Progenitor cell of endocrine pancreas (in vitro differentiated cells): Measurements from ENCODE around the gene LRRC3. TPM values are rescaled to one million over a fixed set of nuclear protein-coding genes. Genes with fewer than 3 reads are reported as not detected.

Source experiments
- DNase-seq: peaks from one replicate; pipeline ENCODE4 v3.0.0; 2021; ENCODE audit warnings: low spot score; ENCODE audit not compliant: unreplicated experiment
- H3K27ac Mint-ChIP-seq: 2 replicates; pipeline ENCODE4 v1.8.0; 2021; ENCODE audit warnings: mild to moderate bottlenecking, moderate library complexity, mixed read lengths
- H3K27me3 Mint-ChIP-seq: 2 replicates; pipeline ENCODE4 v1.8.0; 2021; ENCODE audit warnings: mixed read lengths
- H3K36me3 Mint-ChIP-seq: 2 replicates; pipeline ENCODE4 v1.8.0; 2022; ENCODE audit warnings: mixed read lengths; ENCODE audit not compliant: insufficient read depth
- H3K4me1 Mint-ChIP-seq: 2 replicates; pipeline ENCODE4 v1.8.0; 2021; ENCODE audit warnings: low read depth, mixed read lengths
- H3K4me3 Mint-ChIP-seq: 2 replicates; pipeline ENCODE4 v1.8.0; 2021; ENCODE audit warnings: low read depth, mild to moderate bottlenecking, moderate library complexity, mixed read lengths
- H3K9me3 Mint-ChIP-seq: 2 replicates; pipeline ENCODE4 v1.8.0; 2021; ENCODE audit warnings: low read depth, mixed read lengths
- total RNA-seq: library from RNA; stranded (reverse); gene quantifications from 2 replicates; pipeline ENCODE4 v1.2.1, GENCODE V29; 2021
- TF ChIP-seq, protein P1 (sequence below): fragments of 200-600 bp; sonication (generic); IDR thresholded peaks from one replicate; pipeline ENCODE4 v1.5.0; 2021; ENCODE audit warnings: antibody characterized with exemption, mild to moderate bottlenecking; ENCODE audit not compliant: unreplicated experiment

Gene LRRC3
- total RNA-seq, 1 donor from 2014 or later: 5.1 TPM

DNA sequence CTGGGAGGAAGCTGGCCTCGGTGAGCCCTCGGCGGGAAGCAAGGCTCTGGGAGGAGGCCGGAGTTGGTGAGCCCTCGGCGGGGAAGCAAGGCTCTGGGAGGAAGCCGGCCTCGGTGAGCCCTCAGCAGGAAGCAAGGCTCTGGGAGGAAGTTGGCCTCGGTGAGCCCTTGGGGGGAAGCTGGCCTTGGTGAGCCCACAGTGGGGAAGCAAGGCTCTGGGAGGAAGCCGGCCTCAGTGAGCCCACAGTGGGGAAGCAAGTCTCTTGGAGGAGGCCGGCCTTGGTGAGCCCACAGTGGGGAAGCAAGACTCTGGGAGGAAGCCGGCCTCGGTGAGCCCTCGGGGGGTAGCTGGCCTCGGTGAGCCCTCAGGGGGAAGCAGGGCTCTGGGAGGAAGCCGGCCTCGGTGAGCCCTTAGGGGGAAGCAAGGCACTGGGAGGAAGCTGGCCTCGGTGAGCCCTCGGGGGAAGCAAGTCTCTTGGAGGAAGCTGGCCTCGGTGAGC is 48.6 kb downstream of the LRRC3 start:
- no peak overlapping the region for H3K27ac Mint-ChIP-seq
- DNase-seq: no peak
- H3K9me3 Mint-ChIP-seq: no peaks in the 10 kb centered on the region
- H3K36me3 Mint-ChIP-seq: no peaks in the 10 kb centered on the region
- TF ChIP-seq, protein P1, sequence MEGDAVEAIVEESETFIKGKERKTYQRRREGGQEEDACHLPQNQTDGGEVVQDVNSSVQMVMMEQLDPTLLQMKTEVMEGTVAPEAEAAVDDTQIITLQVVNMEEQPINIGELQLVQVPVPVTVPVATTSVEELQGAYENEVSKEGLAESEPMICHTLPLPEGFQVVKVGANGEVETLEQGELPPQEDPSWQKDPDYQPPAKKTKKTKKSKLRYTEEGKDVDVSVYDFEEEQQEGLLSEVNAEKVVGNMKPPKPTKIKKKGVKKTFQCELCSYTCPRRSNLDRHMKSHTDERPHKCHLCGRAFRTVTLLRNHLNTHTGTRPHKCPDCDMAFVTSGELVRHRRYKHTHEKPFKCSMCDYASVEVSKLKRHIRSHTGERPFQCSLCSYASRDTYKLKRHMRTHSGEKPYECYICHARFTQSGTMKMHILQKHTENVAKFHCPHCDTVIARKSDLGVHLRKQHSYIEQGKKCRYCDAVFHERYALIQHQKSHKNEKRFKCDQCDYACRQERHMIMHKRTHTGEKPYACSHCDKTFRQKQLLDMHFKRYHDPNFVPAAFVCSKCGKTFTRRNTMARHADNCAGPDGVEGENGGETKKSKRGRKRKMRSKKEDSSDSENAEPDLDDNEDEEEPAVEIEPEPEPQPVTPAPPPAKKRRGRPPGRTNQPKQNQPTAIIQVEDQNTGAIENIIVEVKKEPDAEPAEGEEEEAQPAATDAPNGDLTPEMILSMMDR: no peak
- no peaks in the 10 kb centered on the region for H3K27me3 Mint-ChIP-seq
- no peak overlapping the region for H3K4me3 Mint-ChIP-seq
- H3K4me1 Mint-ChIP-seq: peaks cover 3% of the 10 kb centered on the region

DNA sequence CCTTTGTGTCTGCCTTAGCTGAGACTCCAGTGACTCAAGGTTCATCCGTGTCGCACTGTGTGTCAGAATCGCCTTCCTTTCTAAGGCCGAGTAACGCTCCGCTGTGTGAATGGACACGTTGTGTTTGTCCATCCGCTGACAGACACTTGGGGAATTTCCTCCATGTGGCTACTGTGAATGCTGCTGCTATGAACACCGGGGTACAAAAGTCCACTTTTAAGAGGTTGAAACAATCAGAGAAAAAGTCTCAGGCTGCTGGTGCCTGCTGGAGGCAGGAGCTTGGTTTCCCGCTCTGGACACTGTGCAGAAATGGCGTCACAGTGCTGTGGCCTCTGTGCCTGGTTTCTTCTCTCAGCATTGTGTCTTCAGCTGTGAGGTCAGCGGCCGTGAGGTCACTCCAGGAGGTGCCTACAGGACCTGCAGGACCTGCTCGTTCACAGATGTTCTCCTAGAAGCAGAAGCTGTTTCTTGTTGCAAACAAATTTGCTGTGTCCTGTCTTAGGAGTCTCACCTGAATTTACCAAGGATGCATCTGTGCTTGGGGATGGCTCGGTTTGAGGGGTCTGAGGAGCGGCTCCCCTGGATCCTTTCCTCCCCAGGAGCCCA is 50.5 kb downstream of the LRRC3 start:
- Mint-ChIP-seq H3K4me1 (peaks cover 3% of the 10 kb centered on the region), H3K27ac (peak overlapping the region; percentile 87), H3K4me3 (no peak overlapping the region), H3K27me3 (no peaks in the 10 kb centered on the region), H3K9me3 (no peaks in the 10 kb centered on the region), H3K36me3 (no peaks in the 10 kb centered on the region)
- DNase-seq: no peak
- TF ChIP-seq, protein P1: no peak

DNA sequence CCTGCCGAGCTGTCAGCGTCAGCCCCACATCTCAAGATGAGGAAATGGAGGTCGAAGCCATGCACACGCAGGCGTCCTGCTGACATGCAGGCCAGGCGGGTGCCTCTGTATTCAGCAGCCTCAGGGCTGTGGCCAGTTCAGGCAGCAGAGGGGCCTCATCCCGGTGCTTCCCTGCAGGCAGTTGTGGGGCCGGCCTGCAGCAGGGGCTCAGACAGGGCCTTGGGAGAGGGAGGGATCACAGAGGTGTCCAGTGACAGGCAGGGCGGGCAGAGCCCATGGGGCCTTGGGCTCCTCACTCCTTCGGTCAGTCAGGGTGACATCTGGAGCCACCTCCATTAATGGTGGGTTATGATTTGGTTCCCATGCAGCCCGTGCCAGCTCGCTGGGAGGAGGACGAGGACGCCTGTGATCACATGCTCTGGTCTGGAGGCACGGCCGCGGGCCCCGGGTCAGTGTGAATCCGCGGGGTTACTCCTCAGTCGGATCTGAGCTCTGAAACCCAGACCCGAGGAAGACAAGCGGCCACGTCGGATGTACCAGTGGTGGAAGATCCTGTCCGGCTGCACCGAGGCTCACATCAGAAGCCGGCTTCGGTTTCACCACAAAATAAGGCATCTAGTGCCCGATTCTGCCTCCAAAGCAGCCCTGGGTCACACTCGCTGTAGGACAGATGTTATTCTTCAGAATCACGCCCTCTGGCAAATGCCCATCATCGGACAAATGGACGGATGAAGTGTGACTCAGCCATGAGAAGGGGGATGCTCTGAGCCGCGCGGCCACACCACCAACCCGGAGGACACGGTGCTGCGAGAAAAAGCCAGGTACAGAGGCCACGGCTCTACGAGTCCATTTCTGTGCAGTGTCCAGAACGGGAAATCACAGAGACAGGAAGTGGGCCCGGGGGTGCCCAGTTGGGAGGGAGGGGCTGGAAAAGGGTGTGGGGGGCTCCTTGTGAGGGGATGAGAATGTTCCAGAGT is 51.3 kb downstream of the LRRC3 start:
- Mint-ChIP-seq H3K9me3 (no peaks in the 10 kb centered on the region), H3K27me3 (no peaks in the 10 kb centered on the region), H3K4me3 (no peak overlapping the region), H3K27ac (no peak overlapping the region), H3K4me1 (peaks cover 3% of the 10 kb centered on the region), H3K36me3 (no peaks in the 10 kb centered on the region)
- TF ChIP-seq, protein P1: no peak
- no peak for DNase-seq

DNA sequence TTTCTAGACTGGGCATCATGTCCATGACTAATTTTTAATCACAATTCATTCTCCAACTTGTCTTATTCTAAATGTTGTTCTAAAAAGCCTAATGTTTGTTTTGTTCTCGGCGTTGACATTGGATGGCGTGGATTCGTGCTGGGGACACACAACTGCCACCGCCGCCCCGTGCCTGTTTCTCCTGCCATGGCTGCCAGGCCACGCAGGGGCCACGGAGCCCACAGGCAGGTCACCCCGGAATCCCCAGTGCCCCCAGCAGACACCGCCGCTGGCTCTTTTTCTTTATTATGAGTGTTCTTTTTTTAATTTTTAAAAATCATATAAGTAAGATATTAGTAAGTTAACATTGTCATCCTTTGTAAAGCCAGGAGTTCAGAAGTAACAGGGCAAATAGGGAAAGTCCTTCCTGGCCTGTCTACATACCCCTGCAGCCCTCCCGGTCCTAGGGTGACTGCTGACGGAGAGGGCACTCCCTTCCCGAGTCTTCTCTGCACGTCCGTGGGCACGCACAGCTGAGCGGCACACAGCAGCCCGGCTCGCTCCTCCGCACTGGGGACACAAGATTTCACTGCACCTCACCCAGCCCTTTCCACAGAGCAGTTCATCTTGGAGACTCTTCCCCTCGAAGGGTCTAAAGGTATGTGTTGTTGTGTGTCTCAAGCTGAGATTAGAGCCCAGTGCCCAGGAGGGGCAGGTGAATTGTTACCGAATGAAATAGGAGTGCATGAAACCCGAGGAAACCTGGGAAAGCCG is 52.5 kb downstream of the LRRC3 start:
- Mint-ChIP-seq H3K4me1 (peaks cover 3% of the 10 kb centered on the region), H3K27me3 (no peaks in the 10 kb centered on the region), H3K9me3 (no peaks in the 10 kb centered on the region), H3K4me3 (no peak overlapping the region), H3K36me3 (no peaks in the 10 kb centered on the region), H3K27ac (no peak overlapping the region)
- DNase-seq: no peak
- TF ChIP-seq, protein P1: no peak

DNA sequence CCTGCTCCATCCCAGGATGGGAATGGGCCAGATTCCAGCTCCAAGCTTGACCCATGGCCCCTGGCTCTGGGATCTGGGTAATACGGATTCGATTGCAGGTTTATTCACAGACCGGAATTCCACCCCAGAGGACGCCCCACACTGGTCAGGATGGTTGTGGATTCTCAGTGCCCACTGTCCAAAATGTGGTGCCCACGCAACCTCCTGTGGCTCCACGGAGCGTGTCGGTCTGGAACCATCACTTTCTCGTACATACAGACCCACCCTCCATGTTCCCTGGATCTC is 53.1 kb downstream of the LRRC3 start:
- no peak overlapping the region for H3K4me3 Mint-ChIP-seq
- TF ChIP-seq, protein P1: no peak
- no peaks in the 10 kb centered on the region for H3K9me3 Mint-ChIP-seq
- no peaks in the 10 kb centered on the region for H3K36me3 Mint-ChIP-seq
- no peak overlapping the region for H3K27ac Mint-ChIP-seq
- H3K4me1 Mint-ChIP-seq: peaks cover 3% of the 10 kb centered on the region
- DNase-seq: no peak
- no peaks in the 10 kb centered on the region for H3K27me3 Mint-ChIP-seq
